8988T (cell line): ENCODE data around the gene DENND1A.

Source experiments
- DNase-seq: peaks from one replicate; pipeline ENCODE4 v3.0.0; 2011

Gene DENND1A

DNA sequence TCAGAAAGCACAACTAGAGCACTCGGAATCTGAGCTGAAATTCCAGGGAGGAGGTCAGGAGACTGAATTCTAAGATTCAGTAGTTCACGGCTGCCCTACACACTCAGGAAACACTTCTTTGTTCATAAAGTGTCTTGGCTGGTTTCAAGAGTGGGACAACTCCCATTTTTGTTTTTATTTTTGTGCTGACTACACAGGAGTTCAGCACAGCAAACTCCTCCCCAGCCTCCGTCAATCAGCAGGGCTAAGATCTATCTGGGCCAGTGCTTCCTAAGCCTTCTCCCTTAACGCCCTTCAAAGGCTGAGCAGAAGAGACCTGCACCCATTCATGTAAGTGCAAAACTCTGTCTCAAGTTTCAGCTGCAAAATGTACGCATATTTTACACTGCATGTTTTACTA lies 323.8 kb downstream of the DENND1A start:
- no peak for DNase-seq

DNA sequence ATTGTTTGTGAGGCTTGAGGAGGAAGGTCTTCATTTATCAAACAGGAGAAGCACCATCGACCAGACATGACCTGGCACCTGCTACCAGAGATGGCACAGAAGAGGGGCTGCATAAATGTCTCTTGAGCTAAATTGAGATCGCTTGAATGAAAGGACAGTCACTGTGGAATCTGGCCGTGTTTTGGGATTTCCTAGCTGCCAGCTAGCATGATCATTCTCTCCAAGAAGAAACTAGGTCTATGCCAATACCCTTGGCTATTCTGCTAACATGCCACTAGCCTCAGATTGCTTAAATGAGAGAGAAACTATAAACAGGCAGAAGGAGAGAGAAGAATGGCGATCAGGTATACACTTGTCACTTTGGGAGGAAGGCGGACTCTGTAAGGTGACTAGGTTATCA lies 324.6 kb downstream of the DENND1A start:
- no peak for DNase-seq

DNA sequence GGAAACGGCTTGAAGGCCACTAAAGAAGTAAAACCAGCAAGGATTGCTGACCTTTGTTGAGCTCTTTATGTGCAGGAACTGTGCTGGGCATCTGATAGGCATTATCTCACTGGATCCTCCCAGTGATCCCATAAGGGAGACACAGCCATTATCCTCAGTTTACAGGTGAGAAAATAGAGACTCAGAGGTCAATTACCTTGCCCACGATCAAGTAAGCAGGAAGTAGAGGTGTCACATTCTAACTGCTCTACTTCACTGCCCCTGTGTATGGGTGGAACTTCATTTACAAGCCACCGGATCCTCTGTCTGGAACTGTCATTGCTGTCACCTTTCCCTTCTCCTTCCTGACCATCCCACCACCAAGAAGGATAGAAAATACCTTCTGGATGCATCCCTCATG lies 325.1 kb downstream of the DENND1A start:
- DNase-seq, result no peak

DNA sequence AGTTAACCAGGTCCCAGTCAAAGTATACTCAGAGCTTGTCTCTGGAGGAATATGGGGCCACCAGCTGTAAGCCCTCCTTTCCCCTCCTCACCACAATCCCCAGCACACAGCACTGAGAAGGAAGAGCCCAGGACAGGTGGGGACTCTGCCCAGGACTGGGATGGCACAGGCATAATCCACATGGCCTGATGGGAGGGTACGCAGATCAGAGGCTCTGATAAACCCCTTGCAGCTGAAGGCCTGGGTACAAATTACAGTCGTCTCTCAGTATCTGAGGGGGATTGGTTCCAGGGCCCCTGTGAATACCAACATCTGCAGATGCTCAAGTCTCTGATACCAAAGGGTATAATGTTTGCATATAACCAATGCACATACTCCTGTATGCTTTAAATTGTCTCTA lies 328.1 kb downstream of the DENND1A start:
- no peak for DNase-seq

DNA sequence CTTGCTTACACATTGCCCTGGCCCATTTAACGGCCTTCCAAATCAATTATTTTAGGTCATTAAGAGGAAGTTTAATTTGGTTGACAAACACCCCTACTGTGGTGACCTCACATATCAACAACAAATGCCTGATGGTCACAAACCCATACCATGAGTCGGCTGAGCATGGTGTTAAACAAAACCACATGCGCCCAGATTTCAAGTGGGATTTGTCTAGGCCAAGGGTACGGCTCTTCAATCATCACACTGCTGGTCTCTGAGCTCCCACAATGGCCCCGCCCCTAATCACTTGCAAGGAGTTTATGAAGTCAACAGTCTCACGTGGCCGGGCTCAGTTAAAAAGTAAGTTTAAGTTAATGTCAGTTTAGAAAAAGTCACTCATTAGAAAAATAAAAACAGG lies 330.1 kb downstream of the DENND1A start:
- DNase-seq, result no peak

DNA sequence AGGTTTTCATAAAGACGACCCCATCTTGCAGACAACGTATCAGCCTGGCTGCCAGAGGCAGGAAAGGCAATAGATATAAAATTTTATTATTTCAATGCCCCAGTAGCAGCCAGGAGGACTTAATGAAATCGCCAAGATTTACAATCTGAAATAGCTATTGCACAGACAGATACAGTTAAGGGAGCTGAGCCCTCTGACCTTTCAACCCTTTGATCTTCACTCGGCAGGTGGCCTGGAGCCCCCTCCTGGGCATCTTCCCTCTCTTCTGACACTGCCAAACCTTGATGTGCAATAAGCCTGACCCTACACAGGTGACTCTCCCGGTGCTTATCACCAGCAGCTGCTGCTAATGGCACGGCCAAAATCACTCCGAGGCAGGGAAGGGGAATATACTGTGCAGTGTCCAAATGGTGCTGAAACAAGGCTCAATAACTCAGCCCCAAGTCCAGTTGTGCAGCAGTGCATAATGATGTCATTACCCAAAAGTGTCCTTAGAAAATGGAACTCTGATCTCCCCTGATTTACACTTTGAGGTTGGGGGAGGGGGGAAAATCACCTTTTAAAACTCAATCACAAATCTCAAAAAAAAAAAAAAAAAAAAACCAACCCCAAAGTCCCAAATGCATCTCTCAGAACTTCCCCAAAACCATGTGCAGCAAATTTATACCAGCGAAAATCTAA lies 331.9 kb downstream of the DENND1A start:
- no peak for DNase-seq

DNA sequence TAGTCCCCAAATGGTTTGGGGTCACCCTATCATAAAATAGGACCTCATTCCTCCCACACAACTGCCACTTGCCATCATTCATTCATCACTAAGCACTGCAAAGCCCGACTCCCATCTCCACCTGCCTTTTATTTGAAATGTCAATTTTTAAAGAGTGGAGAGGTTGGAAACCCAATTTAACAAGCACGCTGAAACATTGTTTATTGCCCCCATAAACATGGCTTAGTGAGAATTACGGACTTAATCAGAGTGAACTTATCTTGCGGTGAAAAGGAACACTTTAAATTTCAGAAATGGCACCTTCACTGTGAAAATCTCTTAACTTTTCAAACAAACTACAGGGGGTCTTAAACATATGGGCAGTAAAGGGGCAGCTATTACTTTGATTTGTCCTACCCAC lies 332.9 kb downstream of the DENND1A start:
- no peak for DNase-seq

DNA sequence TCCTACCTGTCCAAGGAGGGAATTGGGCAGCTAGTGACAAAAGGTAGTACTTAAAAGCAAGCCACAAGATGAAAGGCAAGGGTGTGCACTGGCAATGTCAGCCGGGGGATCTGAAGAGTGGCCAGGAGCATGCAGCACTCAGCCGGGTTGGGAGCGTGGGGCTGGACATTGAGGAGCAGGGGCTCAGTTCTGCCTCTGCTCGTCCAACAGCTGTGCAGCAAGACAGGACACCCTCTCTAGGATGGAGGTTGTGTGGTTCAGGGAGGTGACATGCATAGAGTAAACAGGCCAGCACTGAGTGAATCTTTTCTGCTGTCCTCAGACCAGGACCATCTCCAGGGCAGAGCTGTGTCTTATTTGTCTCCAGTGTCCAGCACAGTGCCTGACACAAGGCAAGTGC lies 338.6 kb downstream of the DENND1A start:
- DNase-seq, result no peak

DNA sequence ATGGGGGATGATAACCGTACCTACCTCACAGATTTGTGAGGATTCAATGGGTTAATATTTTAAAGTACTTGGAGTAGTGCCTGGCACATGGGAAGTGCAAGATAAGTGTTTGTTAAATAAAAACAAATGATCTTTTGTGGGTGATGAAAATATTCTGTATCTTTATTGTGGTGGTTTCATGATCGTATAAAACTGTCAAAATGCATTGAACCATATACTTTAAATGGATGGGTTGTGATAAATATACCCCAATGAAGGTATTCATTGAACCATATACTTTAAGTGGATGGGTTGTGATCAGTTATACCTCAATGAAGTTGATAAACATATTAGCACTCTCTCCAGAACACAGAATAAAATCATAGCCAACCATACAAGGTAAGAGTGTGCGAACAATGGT lies 339.4 kb downstream of the DENND1A start:
- DNase-seq, result no peak

DNA sequence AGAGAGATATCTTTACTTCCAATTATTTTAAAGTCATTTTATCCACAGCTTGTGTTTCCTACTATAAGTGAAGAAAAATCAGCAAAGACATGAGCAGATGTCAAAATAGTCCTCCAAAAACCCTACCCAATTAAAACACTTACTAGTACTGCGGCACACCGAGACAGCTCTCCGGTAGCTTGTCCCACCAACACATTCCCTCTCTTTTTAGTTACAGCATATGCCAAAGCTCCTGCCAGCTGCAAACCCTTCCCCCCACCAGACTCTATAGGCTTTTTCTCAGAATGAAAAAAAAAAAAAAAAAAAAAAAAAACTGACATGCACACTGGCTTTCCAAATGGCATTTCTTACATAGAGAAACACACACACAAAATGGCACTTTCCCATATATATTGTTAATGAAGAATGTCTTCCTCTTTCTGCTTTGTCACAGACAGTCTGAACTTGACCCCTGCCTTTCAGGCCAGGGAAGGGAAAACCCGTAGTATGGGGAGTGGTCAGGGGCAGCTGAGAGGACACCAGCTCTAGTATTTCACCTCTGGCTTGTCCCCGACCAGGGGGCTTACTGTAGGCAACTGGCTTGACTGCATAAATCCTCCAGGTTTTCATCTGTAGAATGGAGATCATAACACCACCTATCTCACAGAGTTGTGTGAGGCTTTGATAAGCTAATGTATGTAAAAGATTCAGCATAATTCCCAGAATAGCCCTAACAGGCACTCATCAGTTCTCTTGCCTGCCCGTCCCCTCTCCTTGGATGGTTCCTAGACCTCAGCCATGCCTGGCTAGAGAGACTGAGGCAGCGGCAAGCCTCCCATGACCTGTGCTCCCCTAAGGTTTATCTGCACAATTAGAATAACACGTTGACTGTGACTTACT lies 340.3 kb downstream of the DENND1A start:
- DNase-seq, result no peak

DNA sequence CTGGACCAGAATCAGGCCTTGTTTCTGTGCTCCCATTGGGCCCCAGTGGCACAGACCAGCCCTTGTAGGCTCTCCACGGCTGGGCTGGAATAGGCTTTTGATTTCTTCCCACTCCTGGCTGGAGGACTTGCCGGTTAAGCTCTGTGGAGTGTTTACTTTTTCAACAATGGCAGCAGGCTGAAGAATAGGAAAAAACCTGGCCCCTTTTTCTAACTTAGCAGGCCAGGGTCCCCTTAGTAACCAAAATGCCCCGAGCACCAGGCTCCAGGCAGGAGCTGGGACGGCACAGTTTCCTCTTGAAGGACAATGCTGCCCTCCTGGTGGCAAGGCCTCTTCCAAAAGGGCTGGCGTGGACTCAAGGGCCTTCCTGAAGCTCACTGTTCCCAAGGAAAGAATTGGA lies 343.7 kb downstream of the DENND1A start:
- DNase-seq, result no peak

DNA sequence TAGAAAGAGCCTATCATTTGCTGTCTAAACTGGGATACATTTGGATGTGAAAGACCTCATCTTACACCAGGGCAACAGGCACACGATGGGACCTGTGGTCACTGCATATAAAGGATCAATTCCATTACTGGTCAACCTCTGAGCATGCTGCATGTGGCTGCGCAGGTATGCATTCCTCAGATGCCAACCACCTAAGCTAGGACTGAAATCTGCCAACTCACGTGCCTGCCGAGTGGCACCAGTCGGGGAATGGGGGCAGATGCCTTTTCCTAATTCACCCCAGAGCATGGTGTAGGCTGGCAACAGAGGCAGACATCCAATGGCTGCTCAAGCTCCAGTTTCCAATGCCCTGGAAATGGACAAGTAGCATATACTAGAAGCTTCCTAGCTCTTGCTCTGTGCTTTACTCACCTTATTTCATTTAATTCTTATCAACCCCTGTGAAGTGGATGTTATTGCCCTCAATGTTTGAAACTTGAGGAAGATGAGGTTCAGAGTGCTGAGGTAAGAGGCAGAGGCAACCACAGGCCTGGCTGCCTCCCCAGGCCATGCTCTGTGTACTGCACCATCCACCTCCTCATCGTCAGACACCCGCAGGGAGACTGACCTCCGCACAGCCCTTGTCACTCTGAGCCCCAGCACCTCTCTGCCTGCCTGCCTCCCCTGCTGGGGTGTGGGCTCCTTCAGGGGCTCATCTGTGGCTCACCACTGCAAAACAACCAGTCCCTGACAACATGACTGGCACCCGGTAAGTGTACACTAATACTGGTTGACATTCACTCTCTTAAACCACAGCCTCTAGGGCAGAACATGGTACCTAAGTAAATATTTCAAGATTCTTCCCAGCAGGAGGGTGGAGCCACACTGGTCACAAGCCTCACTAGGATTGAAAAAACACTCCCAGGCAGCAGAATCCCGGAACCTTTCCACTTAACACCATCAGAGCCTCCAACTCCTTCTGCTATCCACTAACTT lies 345.4 kb downstream of the DENND1A start:
- no peak for DNase-seq

DNA sequence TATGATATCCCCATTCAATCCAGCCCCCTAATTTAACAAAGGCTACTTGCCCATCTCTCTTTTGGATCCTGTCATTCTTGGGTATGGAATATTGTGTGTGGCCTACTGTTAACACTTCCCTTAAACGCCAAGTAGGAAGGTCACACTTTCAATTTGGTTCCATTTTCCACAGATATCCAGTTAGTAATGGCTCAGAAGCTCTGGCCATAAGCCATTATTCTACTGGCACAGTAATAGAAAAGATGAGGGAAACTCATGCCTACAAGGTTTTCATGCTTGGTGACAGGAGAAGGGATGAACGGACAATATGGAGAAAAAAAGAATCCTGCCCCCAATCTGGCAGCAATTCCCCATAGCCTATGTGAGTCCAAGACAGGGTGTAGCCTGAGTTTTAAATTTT lies 346.3 kb downstream of the DENND1A start:
- no peak for DNase-seq

DNA sequence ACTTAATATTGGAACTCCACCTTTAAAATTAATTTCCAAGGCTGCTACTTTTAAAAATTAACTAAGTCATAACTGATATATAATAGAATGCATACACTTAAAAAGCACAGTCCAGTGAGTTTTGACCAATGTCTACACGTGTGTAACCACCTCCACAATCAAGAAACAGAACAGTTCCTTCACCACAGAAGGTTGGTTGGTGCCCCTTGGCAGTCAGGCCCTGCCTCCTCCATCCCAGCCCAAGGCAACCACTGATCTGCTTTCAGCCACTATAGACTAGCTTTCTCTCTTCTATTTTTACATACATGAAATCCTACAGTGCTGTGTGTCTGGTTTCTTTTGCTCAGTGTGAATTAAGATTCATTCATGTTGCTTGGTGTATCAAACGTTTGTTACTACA lies 358.7 kb downstream of the DENND1A start:
- no peak for DNase-seq

DNA sequence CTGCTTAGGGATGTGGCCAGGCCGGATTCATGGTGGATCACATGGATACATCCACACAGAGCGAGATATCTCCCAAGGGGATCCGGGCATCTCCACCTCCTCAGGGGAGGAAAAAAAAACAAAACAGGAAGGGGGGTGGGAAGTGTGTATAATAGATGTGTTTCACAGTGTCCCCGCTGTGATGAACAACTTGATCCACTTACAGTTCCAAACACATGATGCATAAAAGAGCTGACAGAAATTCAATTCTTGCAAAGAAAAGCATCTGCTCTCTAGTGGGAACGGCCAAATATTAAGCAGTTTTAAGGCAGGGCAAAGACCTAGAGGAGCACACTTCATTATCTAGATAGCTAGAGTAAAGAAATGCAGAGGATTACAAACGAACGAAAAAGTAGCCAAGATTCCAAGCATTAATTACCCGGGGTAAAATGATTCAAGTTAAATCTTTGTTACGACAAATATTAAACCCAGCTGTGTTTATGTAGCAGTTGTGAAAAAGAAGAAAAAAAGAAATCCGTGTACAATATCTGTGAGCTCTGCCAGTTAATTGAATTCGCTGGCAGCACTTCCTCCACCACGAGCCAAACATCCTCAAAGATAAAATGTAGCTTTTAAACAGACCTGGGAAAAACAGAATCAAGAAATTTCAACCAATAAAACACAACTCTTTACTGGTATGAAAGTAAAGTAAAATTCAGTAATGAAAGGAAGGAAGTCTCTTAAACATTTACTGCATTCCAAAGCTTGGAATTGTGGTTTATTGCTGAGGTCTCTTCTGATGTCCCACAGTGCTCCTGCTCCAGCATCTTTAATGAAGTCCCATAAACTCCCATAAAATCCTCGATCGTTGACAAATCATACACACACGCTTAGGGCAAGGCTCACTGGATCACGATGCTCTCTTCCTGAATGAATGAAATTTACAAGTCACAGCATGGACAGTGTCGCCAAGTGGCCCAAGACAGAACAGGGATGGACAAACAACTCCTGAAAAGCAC lies 360.9 kb downstream of the DENND1A start:
- DNase-seq, result no peak

DNA sequence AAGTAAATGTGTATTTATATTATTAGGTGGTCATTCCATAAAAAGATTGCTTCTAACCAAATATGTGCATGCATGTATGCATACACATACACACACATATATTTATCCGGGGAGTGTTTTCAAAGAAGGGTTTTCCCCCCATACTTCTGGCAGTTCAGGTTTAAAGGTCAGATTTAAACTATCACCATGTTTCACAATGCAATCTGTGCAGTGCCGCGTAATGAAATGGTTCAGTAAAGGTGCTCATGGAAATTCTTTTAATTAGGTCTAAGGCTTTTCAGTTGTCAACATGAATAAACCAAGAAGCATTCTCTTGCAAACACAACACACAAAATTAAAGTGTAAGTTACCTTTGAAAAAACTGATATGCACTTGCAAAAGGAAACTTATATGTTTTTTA lies 362.9 kb downstream of the DENND1A start:
- DNase-seq, result no peak

DNA sequence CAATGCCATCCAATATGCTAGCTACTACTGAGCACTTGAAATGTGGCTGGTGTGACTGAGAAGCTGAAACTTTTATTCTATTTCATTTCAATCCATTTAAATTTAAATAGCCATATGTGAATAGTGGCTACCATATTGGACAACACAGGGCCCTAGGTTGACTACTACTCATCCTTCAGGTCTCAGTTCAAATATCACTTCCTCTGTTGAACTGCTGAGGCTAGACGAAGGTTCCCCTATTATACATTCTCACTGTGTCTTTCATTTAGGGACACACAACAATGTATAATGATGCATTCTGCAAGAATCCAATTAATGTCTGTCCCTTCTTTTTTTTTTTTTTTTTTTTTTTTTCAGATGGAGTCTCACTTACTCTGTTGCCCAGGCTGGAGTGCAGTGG lies 365.3 kb downstream of the DENND1A start:
- DNase-seq, result no peak

DNA sequence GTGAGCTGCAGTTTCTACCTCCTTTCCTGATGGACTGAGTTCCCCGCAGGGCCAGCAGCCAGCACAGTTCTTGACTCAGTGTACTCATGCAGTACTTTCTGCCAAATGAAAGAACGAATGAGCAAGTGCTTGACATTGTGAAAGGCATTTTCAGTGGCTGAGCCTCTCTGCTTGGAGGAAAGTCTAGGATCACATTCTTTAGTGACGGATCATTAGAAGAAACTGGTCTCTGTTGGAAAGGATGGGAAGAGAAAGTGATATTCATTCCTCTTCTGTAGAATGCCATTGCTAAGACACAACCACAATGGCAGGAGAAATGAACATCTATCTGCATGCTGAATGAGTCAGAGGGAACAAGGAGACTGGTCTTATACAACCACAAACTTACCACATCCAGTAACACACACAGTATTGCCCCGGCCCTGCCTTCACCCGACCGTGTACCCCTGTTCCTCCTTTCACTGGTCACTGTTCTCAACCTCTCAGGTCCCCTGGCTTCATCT lies 367.0 kb downstream of the DENND1A start:
- DNase-seq, result no peak

DNA sequence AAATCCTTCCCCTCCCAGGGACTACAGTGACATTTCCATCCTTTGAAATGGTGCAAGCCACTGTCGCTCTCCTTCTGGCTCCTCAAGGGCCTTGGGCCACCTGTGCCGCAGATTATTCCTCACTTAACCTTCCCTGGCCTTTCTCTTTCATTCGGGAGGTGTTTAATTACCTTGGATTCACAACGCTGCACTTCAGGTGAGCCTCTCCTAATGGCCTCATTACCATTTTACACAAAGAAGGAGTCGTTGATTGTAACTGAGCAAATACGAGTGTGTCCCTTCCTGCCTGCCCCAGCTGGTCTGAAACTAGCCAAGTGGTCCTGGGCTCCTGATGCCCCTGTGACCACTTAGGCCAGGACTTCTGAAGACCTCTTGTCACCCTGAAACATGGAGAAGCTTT lies 368.9 kb downstream of the DENND1A start:
- DNase-seq, result no peak

DNA sequence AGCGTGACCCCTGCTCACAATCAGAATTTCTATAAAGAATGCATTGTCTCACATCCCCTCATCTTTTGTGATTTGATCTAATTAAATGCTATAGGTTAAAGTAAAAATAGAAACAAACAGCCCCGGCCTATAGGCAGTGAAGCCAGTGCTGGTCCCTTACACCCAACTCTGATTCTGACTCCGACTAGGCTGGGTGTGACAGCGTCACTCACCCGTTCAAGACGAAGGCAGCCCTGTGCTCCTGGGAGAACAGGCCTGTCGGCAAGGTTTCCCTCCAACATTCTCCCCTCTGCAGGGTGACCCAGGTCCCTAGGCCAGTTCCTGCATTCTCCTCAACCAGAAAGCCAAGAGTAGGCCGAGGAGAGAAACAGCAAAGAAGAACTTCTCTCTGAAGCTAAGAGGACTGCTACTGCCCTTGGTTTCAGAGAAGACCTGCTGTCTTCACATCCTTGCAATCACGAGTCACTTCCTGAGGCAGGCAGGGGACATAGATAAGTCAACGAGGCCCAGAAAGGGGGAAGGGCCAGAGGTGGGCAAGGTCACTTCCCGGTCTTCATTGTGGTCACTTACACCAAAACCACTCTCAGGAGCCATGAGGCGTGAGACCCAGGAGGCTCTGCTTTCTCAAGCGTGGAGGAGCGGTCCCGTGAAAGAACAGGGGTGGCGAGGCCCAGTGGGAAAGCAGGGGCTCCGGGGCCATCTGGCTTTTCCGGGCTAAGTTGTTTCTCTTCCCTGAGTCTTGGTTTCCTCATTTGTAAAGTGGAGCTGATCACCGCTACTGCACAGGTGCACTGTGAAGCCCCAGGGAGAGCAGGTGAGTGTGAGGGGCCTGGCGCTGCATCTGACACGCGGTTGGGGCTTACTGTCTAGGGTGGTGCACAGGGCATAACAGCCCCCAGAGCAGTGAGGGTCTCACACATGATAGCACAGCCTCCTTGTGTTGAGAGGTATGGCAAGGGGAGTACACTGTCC lies 373.2 kb downstream of the DENND1A start:
- DNase-seq, result no peak

DNA sequence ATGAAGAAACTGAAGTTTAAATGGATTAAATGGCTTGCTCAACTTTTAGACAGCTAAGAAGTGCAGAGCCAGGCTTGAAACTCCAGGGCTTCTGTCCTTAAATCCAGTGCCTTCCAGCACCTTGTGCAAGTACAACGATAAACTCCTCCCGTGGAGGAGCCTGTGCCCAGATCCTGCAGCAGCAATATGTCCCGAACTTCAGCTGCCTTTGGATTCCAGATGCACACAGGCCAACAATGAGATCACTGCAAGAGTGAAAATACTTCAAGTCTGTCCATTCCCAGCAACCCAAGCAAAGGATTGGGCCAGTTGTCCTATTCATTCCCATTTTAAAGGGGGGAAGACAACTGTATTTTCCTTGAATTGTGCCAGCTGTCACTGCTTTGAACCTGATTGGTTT lies 374.3 kb downstream of the DENND1A start:
- no peak for DNase-seq
